B cell (primary cell): ENCODE results near the gene ALDH3A1.

ENCODE experiments used
- CTCF ChIP-seq: fragments of 200-600 bp; IDR thresholded peaks from one replicate; pipeline ENCODE4 v1.8.0; 2022; ENCODE audit warnings: antibody characterized with exemption, mild to moderate bottlenecking
- EZH2 ChIP-seq: IDR thresholded peaks from 2 replicates; pipeline ENCODE4 v1.6.1; 2012; ENCODE audit warnings: borderline replicate concordance, low read depth, mild to moderate bottlenecking, moderate library complexity, low read length; ENCODE audit not compliant: insufficient read depth, poor library complexity, severe bottlenecking

- TF ChIP-seq CTCF (no peak), EZH2 (no peak)
These were observed 10.6 kb downstream of the ALDH3A1 start for GRCh38 chr17:19737305-19738072.
